GM18867 (cell line): ENCODE measurements around the gene CLN5.

Source experiments
- ATAC-seq: cut with Tn5 transposase; IDR thresholded peaks from one replicate; pipeline ENCODE4 v1.9.1; 2021; ENCODE audit warnings: mild to moderate bottlenecking, moderate library complexity; ENCODE audit not compliant: unreplicated experiment

The CLN5 gene

DNA sequence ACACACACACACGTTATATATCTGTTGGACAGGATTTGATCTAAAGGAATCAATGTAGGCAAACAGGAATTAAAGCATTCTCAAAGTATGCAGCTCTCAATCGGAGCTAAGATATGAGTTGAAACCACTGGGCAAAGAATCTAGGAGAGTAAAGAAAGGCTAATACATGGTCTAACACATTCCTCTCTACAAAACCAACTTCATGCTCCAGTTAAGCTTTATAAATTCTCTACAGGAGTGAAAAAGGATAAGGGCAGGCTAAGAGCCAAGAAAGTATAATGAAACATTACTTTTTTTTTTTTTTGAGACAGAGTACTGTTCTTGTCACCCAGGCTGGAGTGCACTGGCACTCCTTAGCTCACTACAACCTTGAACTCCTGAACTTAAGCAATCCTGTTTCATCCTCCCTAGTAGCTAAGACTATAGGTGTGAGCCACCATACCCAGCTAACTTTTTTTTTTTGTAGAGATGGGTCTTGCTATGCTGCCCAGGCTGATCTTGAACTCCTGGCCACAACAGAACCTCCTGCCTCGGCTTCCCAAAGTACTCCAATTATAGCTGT, 24.5 kb downstream of the CLN5 start:
- no peak for ATAC-seq

DNA sequence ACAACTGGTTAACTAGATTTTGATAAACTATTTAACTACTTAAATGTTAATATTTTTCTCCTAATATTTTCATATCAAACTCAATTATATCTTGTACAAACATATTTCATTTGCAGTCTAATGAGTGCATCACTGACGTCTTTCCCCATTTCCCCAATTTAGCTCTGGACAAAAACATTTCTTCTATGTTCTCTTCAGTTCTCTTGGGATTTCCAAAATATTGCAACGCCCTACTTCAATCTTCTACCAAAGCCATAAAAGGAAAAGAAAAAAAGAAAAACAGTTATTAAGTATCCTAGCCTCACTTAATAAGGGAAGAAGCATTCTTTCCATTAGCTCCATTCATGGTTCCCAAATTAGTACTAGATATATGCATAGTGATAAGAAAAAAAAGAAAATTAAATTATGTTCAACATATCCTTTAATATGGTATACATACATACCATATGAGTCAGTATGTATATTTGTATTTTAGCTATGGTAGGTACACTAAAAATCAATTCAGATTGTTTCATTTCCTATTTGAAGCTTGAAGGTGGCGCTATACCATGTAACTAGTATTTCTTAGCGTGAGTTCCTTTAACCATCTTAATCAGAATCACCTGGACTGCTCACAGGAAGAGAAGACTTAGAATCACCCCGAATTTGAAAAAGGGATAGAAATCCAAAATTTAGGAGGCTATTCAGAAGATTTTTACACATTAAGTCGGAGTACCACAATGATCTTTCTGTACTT, 25.2 kb downstream of the CLN5 start:
- ATAC-seq = no peak

DNA sequence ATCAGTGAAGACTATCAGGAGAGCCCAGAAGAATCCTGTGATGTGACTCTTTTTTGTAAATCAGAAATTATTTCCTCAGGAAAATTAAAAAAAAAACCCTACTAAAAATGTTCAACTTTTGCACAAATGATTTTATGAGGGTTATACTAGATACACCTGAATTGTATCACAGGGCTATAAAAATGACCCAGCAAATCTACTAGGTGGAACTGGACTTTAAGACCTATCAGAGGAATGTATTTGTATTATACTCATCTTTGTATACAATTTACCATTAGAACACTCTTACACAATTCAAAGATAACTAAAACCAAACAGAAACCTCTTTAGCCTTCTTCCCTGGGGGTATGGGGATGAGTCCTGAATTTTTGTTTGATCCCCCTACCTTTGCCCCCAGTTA, 27.9 kb downstream of the CLN5 start:
- ATAC-seq = no peak

DNA sequence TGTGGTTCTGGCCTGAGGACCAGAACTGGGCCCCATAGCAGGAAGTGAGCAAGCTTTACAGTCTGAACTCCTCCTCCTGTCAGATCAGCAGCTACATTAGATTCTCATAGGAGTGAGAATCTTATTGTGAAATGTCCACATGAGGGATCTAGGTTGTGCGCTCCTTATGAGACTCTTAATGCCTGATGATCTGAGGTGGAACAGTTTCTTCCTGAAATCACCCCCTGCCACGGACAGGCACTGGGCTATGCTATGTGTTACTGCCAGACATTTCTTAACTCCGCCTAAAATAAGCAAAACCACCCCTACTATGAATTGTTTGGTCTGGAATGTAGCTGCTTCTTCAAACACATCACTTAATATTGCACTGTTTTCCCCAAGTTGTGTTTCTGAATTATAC, 30.5 kb downstream of the CLN5 start:
- no peak for ATAC-seq

DNA sequence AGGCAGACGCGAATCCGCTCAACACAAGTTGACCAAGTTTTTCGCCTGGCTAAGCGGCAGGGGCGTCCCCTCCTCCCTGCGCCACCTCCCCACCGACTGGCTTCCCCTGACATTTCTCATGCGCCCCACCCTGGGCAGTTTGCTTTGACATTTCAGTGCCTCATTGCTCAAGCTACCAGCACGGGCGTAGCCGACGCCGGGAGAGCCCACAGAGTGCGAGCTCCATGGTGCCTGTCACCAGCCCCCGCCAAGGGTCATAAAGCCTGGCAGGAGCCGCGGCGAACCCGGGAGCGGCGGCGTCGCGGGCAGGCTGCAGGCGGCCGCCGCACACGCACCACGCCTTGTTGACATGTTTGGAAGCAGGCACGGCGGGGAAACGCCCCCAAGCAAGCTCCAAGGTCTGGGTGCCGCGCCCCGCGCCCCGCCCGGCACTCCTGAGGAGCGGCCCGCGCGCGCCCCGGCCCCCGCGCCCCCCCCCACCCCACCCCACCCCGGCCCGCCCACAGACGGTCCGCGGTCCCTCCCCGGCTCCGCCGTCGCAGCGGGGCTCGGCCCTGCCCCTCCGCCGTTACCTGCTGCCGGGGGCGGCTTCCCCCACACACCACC, 34.5 kb downstream of the CLN5 start:
- ATAC-seq = peak; percentile 63

DNA sequence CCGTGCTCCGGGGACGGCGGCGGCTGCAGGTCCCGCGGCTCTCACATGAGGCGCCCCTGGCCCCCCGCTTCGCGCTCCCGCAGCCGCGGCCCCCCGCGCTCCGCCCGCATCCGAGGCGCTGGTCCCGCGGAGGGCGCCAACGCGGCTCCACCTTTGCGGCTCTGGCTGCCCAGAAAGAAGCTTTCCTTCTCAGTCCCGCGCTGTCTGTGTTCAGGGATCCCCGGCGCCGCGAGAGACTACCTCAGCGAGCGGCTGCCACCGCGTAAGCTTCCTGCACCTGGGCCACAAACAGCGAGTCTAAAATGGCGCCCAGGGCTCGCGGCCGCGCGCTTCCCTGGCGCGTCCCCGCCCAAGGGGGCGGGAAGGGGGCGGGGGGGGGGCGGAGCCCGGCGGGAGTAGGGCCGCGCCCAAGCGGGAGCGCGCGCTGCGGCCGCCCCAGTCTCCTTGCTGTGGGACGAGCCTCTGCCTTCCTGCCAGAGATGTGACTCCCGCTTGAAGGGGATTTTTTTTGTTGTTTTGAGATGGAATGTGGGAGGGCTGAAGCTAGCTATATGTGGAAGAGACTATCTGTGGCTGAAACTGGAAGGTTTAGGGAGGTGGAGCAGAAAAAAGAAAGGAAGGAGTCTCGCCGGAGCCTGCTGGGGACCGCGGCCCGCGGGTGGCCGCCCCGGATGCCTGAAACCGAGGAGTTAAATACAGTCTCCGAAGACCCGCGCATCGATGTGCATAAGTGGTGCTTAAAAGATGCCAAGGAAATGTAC, 35.2 kb downstream of the CLN5 start, which contains the start of gene FBXL3:
FBXL3 (minus strand) TSS at position 299 of the 761 bp plus-strand sequence. CDS start 5,299 bp downstream, outside the sequence.
- ATAC-seq = peak; percentile 56

DNA sequence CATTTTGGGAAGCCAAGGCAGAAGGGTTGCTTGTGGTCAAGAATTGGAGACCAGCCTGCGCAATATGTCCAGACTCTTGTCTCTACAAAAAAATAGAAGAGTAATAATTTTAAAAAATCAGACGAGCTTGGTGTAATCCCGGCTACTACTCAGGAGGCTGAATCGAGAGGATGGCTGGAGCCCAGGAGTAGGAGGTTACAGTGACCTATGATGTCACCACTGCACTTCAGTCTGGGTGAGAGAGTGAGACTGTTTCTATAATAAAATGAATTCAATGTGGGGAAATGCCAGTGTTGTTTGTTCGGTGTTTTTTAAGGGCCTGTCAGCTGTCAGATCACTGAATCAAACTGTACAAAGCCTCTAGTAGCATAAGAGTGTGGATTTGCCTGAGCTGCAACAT, 36.3 kb downstream of the CLN5 start:
- ATAC-seq = no peak

DNA sequence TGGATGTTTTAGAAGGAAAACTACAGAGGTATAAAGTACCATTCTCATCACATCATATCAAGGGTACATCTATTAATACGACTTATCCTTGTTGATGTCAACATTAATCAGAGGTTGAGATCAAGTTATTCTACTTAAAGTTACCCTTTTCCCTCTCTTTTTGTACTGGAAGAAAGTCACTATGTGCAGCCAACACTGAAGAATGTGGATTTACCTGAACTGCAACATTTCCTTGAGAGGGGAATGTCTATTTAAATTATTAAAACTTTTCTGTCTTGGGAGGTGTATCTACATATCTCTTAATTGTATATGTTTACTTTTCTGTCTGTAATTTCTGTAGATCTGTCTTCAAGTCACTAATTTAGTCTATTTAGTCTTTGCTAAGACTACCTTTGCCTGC, 37.6 kb downstream of the CLN5 start:
- no peak for ATAC-seq

DNA sequence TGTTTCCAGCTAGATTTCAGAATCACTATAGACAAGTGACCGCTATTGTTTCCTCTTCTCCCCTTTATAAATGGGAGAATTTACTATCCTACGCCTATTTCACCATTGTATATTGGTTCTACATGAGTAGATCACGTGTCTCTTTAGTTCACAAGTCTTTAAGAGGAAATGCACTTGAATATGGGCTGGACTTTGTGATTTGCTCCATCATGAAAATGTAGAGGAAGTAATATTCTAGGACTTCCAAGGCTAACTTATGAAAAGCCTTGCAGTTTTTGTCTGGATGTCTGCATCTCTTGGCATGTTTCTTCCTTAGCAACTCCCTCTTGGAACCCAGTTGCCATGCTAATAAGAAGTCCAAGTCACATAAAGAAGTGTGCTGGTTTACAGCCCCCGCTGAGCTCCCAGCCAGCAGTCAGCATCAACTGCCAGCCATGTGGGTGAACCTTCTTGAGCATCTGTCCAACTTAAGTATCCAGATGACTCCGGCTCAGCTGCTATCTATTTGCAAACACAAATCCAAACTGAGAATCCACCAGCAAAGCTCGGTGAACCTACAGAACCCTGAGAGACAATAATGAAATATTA, 39.9 kb downstream of the CLN5 start:
- no peak for ATAC-seq

DNA sequence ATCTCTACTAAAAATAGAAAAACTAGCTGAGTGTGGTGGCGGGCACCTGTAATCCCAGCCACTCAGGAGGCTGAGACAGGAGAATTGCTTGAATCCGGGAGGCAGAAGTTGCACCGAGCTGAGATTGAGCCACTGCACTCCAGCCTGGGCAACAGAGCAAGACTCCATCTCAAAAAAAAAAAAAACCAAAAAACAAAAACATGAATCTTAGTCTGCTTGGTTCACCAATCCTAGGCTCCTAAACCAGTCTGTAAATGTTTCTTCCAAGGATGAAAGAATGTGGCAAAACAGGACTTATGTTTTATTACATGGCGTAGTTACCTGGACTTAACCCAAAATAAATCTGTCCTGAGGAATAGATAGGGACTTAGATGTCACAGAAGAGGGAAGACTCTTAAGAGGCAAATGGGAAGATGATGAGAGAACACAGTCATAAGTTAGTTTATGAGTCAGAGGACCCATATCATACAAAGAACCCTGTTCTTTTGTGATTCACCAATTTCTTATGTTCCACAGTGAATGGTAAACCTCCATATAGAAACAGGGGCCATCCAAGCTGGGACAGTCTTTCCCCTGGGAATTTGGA, 41.9 kb downstream of the CLN5 start:
- ATAC-seq = no peak

DNA sequence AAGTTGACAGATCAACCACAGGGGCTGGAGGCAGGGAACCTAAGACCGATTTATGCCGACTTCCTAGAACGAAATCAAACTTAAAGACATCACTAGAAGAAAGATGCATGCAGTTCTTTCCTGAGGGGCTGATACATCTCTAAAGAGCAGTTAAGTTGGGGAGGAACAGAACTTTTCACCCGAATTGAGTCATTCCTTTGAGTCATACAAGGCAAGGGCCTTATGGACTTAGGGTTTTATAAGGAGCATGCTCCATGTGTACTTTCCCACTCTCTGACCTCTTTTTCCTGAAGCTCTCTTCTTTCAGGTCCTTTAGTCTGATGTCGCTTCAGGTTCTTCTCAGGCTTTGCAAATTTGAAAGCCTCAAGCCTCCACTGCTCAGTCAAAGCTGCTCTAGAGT, 43.0 kb downstream of the CLN5 start:
- ATAC-seq = no peak

DNA sequence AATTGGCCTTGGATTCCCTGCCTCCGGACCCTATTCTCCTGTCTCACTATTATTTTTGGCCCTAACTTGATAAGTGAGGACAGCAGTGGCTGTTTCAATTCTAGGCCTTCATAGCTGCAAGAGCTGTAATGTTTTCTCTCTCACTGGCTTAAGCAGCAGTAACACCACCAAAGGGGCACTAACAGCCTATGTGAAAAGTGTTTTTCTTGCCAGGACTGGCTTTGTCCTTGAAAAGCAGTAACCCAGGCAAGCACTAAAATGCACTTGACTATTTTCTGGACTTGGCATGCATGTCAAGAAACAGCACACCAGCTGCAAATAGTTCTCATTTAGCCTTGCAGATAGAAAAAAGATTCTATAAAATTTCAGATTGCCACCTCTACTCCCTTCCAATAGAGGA, 44.4 kb downstream of the CLN5 start:
- no peak for ATAC-seq

DNA sequence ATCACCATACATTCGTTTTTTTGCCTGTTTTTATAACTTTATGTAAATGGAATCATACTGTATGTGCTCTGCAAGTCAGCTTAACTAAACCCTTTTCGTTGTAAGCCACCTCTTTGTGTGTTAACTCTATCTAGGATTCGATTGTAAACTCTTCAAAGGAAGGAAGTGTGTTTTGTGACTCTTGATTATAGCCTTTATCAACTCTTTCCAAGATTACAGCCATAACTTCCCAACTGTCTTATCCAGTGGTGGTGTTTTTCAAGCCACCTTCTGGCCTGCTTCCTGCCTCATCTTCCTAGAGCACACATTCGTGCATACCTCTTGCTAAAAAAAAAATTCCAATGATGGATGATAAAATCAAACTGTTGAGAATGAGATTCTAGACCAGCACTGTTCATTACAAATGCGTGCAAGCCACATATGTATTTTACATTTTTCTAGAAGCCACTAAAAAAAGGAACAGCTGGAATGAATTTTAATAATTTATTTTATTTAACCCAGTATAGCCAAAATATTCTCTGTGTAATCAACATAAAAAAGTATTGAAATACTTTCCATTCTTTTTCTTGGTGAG, 47.1 kb downstream of the CLN5 start:
- ATAC-seq = no peak

DNA sequence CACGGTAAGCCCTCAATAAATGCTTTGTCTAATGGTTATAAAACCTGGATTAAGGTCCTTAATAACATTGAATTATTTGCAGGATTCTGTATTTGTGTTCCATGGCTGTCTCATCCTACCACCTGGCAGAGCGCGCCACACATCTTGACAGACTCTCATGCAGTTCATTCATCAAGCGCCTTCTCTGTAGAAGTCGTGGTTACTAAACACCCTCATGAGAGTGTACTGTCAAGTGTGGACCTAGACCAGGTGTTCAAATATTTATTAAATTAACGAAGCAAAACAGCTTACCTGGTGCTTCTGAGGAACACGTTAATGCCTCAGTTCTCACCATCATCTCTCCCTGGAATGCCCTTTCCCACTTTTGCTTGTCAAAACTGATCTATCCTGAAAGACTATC, 48.2 kb downstream of the CLN5 start:
- no peak for ATAC-seq

DNA sequence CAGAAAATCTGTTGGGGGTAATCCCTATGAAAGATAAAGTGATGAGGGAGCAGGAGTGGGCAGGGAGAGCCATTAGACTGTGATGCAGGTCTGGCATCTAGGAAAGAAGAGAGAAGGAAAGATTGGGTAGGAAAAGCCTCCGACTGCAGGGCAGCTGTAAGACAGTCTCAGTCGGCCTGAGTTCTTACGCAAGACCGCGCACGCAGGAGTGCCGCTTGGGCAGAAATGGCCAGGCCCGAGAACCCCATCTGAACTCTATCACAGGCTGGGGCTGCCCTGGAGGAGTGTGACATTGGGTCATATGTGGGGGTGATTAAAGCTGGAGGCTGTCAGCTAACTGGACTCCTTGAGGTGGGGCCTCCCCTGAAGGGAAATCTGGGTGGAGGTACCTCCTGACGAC, 49.0 kb downstream of the CLN5 start:
- no peak for ATAC-seq

DNA sequence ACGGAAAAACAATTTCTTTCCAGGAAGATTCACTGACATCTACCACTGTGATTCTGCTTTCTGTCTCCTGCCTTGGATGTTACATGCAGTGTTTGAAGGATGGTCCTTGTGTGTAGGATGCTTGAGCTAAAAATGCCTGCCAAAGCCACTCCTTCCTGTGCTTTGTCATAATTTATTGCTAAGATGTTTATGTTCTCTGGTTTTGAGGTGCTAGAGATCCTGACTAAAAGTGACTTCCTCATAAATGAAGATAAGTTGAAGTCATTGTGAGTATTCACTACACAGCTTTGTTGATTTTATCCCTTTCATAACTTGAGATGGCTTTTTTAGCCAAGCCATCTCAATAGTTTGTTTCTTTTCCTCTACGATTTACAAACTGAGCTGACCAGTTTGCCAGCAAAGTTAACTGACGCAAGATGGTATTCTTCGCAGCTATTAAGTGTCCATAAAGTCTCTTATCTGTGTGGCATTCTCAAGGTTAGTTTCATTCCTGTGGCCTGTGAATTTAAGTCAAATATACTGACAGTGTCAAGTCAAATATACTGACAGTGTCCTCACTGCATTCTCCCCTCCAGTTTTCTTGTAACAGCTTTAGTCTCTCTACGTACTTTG, 50.8 kb downstream of the CLN5 start:
- ATAC-seq = no peak

DNA sequence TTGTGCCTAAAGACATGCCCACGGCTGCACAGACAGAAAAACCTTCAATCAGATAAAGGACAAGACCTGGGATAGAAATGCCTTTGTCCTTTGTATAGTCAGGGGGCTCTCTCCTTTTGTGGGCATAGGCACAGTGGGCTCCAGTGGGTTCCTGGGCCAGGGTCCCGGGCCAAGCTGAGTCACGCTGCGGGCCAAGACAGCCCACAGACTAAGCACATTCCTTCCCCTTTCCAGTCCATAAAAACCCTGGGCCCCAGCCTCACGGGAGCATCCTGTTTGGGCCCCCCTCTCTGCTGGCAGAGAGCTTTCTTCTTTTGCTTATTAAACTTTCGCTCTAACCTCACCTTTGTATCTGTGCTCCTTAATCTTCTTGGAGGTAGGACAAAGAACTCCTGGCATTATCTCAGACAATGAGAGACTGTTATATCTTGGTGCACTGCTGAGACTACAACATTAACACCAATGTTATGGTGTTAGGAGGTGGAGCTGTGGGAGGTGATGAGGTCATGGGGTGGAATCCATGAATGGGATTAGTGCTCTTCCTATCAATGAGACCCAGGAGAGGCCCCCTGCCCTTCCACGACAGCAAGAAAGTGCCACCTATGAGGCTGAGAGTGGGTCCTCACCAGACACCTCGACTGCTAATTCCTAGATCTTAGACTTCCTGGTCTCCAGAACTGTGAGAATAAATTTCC, 55.9 kb downstream of the CLN5 start:
- ATAC-seq = no peak

DNA sequence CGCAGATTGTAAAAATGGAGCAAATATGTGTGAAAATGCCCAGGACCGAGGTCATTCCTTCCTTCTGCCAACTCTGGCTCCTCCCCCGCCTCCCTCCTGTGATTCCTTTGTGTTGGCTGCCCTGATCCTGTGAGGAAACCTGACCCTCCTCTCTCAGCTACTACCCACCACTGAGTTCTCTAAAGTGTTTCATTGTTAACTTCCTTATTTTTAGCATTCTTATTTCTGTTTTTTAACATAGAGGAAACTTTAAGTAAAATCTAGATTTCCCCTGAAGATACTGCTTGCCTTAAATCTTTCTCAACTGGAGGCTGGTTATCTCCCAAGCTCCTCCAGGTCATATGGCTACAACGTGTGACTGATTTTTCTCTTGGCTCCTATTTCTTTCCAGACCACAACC, 56.8 kb downstream of the CLN5 start:
- no peak for ATAC-seq

DNA sequence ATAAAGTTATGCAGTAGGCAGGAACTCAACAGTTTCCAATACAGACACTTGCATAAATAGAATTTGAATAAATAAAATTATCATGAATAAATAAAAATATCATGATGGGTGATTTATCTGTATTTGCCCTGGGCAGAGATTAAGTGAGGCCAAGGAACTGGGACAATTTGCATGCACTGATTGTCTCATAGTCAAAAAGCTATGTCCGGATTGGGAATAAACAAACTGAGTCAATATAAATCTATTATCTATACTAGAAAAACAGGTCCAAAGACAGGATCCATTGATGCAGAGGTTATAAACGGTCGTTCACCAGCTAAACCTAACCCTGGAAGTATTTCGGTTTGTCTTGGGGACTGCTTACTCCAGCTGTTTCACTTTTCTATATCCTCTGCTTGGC, 61.3 kb downstream of the CLN5 start:
- no peak for ATAC-seq
